ENCODE data around the gene MTMR12.
"Not testable (repeated sequence)": the region's sequence is repeated elsewhere in the genome, so short reads cannot be mapped to it uniquely, and the experiment has no call there.

The MTMR12 gene

DNA sequence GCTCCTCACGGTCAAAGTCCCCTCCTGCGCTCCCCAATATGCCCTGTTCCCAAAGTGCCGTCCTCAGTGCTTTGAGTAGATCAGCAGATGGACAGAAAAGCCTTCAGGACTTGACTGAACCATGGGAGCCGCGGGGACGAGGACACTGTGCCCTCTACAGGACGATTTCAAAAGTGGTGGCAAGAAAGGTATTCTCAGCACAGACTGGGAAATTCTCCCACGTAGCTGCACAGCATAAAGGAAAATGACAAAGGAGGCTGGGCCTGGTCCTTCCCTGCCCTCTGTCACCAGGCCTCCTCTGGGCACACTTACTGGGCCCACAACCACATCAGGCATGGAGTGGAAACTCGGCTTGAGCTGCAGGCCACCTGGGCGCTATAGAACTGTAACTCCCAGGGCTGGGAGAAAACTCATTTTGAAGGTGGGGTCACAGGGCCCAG is 16.7 kb upstream of the MTMR12 start:
- peak; percentile 85 for DNase-seq (ENCODE audit: low spot score)
- in situ Hi-C loops (cut with MboI; ENCODE audit: low sequenced_read_pairs, unreplicated experiment) = no loop called here
- TF ChIP-seq CTCF (IDR thresholded peaks at IDR 0.05; ENCODE audit: borderline replicate concordance, control extremely low read depth, extremely low read depth, insufficient read depth, missing control alignments) = peak; percentile 81

DNA sequence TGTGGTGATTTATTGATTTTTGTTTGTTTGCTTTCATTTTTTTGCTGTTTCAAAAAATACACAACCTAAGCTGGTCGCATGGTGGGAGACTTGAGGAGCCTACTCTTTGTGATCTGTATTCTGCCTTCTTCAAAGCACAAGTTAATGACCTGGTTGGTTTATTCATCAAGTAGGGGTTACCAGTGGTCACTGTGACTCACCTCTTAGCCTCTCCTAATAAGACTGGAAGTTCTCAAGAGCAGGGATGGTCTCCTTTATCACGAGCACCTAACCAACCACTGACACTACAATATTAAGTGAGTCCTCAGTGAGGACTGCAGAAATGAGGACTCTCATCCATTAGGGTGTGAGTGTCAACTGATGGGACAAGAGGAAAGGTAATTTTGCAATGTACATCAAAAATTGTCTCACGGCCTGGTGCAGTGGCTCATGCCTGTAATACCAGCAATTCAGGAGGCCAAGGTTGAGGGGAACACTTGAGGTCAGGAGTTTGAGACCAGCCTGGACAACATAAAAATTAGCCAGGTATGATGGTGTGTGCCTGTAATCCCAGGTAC is 13.6 kb upstream of the MTMR12 start:
- TF ChIP-seq CTCF (IDR thresholded peaks at IDR 0.05; ENCODE audit: borderline replicate concordance, control extremely low read depth, extremely low read depth, insufficient read depth, missing control alignments) = no peak
- no peak for DNase-seq (ENCODE audit: low spot score)
- in situ Hi-C loops (cut with MboI; ENCODE audit: low sequenced_read_pairs, unreplicated experiment) = no loop called here

- in situ Hi-C loops (cut with MboI; ENCODE audit: low sequenced_read_pairs, unreplicated experiment) = no loop called here
- no peak for DNase-seq (ENCODE audit: low spot score)
- TF ChIP-seq CTCF (IDR thresholded peaks at IDR 0.05; ENCODE audit: borderline replicate concordance, control extremely low read depth, extremely low read depth, insufficient read depth, missing control alignments) = no peak
Observed at GRCh38 chr5:32325616-32326015, 12.9 kb upstream of the MTMR12 start.

DNA sequence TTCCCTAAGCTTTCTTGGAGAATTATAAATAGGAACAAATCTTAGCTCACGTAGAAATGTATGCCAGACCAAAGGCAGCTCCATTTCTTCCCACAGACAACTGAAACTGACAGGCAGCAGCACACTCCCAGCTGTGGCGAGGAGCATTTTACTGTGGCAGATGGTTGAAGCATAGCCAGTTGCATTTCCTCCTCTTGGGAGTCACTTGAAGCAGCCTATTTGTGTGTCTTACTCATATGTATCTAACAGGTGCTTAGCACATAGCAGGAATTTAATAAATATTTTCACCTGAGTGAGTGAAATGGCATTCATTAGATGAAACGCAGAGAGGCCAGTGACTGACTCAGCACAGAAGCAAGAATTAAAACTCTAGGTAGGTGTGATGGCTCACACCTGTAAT is 12.3 kb upstream of the MTMR12 start:
- in situ Hi-C loops (cut with MboI; ENCODE audit: low sequenced_read_pairs, unreplicated experiment) = no loop called here
- peak; percentile 52 for DNase-seq (ENCODE audit: low spot score)
- TF ChIP-seq CTCF (IDR thresholded peaks at IDR 0.05; ENCODE audit: borderline replicate concordance, control extremely low read depth, extremely low read depth, insufficient read depth, missing control alignments) = no peak

DNA sequence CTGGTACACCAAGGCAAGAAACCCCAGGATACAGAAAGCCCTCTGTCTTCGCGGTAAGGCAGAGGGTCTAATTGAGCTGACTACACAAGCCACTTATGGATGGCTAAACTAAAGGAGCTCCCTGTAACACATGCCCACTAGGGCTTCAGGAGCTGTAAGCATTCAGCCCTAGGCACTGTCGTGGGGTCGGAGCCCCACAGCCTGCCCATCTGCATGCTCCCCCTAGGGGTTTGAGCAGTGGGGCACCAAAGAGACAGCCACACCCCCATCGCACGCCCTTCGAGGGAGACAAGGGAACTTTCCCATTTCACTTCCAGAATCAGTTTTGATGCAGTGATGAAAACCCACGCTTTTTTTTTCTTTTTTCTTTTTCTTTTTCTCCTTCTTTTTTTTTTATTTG is 11.0 kb upstream of the MTMR12 start:
- TF ChIP-seq CTCF (IDR thresholded peaks at IDR 0.05; ENCODE audit: borderline replicate concordance, control extremely low read depth, extremely low read depth, insufficient read depth, missing control alignments) = no peak
- in situ Hi-C loops (cut with MboI; ENCODE audit: low sequenced_read_pairs, unreplicated experiment) = no loop called here
- no peak for DNase-seq (ENCODE audit: low spot score)

GRCh38 chr5:32322882-32323281 is 10.1 kb upstream of the MTMR12 start:
- in situ Hi-C loops (cut with MboI; ENCODE audit: low sequenced_read_pairs, unreplicated experiment) = no loop called here
- DNase-seq (ENCODE audit: low spot score) = no peak
- no peak for TF ChIP-seq CTCF (IDR thresholded peaks at IDR 0.05; ENCODE audit: borderline replicate concordance, control extremely low read depth, extremely low read depth, insufficient read depth, missing control alignments)

- DNase-seq (ENCODE audit: low spot score); in situ Hi-C loops (cut with MboI; ENCODE audit: low sequenced_read_pairs, unreplicated experiment): not testable (repeated sequence)
Observed at GRCh38 chr5:32321787-32322186, 9.0 kb upstream of the MTMR12 start.

Measured in GM13976 (cell line).